ENCODE measurements around the gene CIRBP. TPM values are rescaled to one million over a fixed set of nuclear protein-coding genes. Genes with fewer than 3 reads are reported as not detected.

CIRBP gene
- total RNA-seq, 3 donors from 2014 or later (not counting 1 experiment from before 2014, with no cell fraction given): 410 to 454 (median 440) TPM

- peaks cover 11% of the 10 kb centered on the region for H3K27me3 ChIP-seq (ENCODE audit: control insufficient read depth, insufficient read depth, low read length)
- WGBS (ENCODE audit: insufficient coverage): 86% methylated on average over 15 of the region's 15 CpGs
- H3K4me1 ChIP-seq (ENCODE audit: control insufficient read depth, insufficient read depth, low read length): peaks cover 14% of the 10 kb centered on the region
- Mint-ChIP-seq H3K4me3 (no peak overlapping the region), H3K4me1 (peaks cover 8 to 28% of the 10 kb centered on the region in 2 donors), H3K27ac (peak overlapping the region in 1 of 2 donors; percentile 47), H3K36me3 (no peaks in the 10 kb centered on the region), H3K9me3 (no peaks in the 10 kb centered on the region), H3K27me3 (ENCODE audit: low read depth in 2 of 2) (peaks cover 12 to 18% of the 10 kb centered on the region in 2 donors)
- ATAC-seq (no peak), DNase-seq (no peak)
- H3K4me3 ChIP-seq (ENCODE audit: low read length): no peak overlapping the region
- TF ChIP-seq, protein P1, sequence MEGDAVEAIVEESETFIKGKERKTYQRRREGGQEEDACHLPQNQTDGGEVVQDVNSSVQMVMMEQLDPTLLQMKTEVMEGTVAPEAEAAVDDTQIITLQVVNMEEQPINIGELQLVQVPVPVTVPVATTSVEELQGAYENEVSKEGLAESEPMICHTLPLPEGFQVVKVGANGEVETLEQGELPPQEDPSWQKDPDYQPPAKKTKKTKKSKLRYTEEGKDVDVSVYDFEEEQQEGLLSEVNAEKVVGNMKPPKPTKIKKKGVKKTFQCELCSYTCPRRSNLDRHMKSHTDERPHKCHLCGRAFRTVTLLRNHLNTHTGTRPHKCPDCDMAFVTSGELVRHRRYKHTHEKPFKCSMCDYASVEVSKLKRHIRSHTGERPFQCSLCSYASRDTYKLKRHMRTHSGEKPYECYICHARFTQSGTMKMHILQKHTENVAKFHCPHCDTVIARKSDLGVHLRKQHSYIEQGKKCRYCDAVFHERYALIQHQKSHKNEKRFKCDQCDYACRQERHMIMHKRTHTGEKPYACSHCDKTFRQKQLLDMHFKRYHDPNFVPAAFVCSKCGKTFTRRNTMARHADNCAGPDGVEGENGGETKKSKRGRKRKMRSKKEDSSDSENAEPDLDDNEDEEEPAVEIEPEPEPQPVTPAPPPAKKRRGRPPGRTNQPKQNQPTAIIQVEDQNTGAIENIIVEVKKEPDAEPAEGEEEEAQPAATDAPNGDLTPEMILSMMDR (IDR thresholded peaks at IDR 0.05): no peak
- no peak overlapping the region for H3K27ac ChIP-seq (ENCODE audit: low read length)
- H3K9me3 ChIP-seq (ENCODE audit: control insufficient read depth, insufficient read depth, low read length): no peaks in the 10 kb centered on the region
- H3K36me3 ChIP-seq (ENCODE audit: control insufficient read depth, insufficient read depth, low read length): peaks cover 6% of the 10 kb centered on the region
- intact Hi-C loops (cut with micrococcal nuclease): no loop called here
Observed at GRCh38 chr19:1281569-1282287, 12.6 kb downstream of the CIRBP start.

- intact Hi-C loops (cut with micrococcal nuclease): no loop called here
- Histone ChIP-seq H3K4me3 (ENCODE audit: low read length) (no peak overlapping the region), H3K27me3 (ENCODE audit: control insufficient read depth, insufficient read depth, low read length) (peaks cover 16% of the 10 kb centered on the region), H3K9me3 (ENCODE audit: control insufficient read depth, insufficient read depth, low read length) (no peaks in the 10 kb centered on the region), H3K4me1 (ENCODE audit: control insufficient read depth, insufficient read depth, low read length) (peaks cover 12% of the 10 kb centered on the region), H3K36me3 (ENCODE audit: control insufficient read depth, insufficient read depth, low read length) (peaks cover 6% of the 10 kb centered on the region), H3K27ac (ENCODE audit: low read length) (no peak overlapping the region)
- Mint-ChIP-seq H3K9me3 (no peaks in the 10 kb centered on the region), H3K4me1 (peaks cover 8 to 26% of the 10 kb centered on the region in 2 donors), H3K36me3 (no peaks in the 10 kb centered on the region), H3K27me3 (ENCODE audit: low read depth in 2 of 2) (peaks cover 12 to 22% of the 10 kb centered on the region in 2 donors), H3K4me3 (no peak overlapping the region), H3K27ac (no peak overlapping the region)
- WGBS (ENCODE audit: insufficient coverage): 85% methylated on average over 18 of the region's 18 CpGs
- TF ChIP-seq, protein P1 (IDR thresholded peaks at IDR 0.05): no peak
- DNase-seq: no peak
- no peak for ATAC-seq
Observed at GRCh38 chr19:1282588-1283206, 13.6 kb downstream of the CIRBP start.

- no peaks in the 10 kb centered on the region for H3K9me3 Mint-ChIP-seq
- ATAC-seq (no peak), DNase-seq (no peak)
- intact Hi-C loops (cut with micrococcal nuclease): no loop called here
- H3K27ac Mint-ChIP-seq: no peak overlapping the region
- WGBS (ENCODE audit: insufficient coverage): 86% methylated on average over 28 of the region's 29 CpGs
- TF ChIP-seq, protein P1 (IDR thresholded peaks at IDR 0.05): no peak
- H3K4me3 ChIP-seq (ENCODE audit: low read length): no peak overlapping the region
- H3K27ac ChIP-seq (ENCODE audit: low read length): no peak overlapping the region
- peaks cover 20% of the 10 kb centered on the region for H3K27me3 ChIP-seq (ENCODE audit: control insufficient read depth, insufficient read depth, low read length)
- H3K4me3 Mint-ChIP-seq: no peak overlapping the region
- peaks cover 12 to 22% of the 10 kb centered on the region in 2 donors for H3K27me3 Mint-ChIP-seq (ENCODE audit: low read depth in 2 of 2)
- peaks cover 17% of the 10 kb centered on the region for H3K4me1 ChIP-seq (ENCODE audit: control insufficient read depth, insufficient read depth, low read length)
- no peaks in the 10 kb centered on the region for H3K36me3 Mint-ChIP-seq
- peaks cover 6% of the 10 kb centered on the region for H3K36me3 ChIP-seq (ENCODE audit: control insufficient read depth, insufficient read depth, low read length)
- no peaks in the 10 kb centered on the region for H3K9me3 ChIP-seq (ENCODE audit: control insufficient read depth, insufficient read depth, low read length)
- H3K4me1 Mint-ChIP-seq: peaks cover 8 to 26% of the 10 kb centered on the region in 2 donors
Observed at GRCh38 chr19:1283207-1283916, 14.2 kb downstream of the CIRBP start.
